ENCODE measurements around the gene SOX6. TPM values are rescaled to one million over a fixed set of nuclear protein-coding genes. Genes with fewer than 3 reads are reported as not detected.

Gene SOX6
- polyA plus RNA-seq, 1 donor (not counting 4 experiments of a cell fraction or from before 2014, with no cell fraction given), result 6.0 TPM

DNA sequence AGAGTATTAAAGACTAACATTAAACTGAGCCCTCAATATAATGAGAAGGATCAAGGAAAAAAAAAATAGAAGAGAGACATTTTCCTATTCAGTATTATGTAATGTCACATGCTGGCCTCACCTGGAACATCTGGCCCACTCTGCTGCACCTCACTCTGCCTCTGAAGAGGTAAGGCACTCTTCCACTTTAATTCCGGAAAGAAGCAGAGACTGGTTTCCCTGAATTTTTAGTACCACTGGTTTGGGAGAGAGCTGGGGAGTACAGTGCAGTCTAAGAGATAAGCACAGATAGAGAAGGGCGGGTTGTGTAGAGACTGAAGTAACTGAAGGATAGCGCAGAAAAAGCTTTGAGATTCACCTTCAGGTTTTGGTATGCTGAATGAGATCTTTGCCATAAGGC lies 178.7 kb downstream of the SOX6 start:
- H3K27me3 ChIP-seq (ENCODE audit: control insufficient read depth, extremely low read depth, insufficient read depth, low read length), result no peaks in the 10 kb centered on the region
- no peaks in the 10 kb centered on the region for H3K9me3 ChIP-seq (ENCODE audit: control insufficient read depth, low read depth, low read length)
- no peaks in the 10 kb centered on the region for H3K4me1 ChIP-seq (ENCODE audit: control insufficient read depth, extremely low read depth, insufficient read depth, low read length)
- no peak overlapping the region for H2AFZ ChIP-seq (ENCODE audit: control insufficient read depth, low read length)
- DNase-seq (ENCODE audit: low read depth, low spot score), result no peak
- dilution Hi-C loops (cut with MboI; ENCODE audit: extremely low pct_ligation_motif_present, low sequenced_read_pairs), result no loop called here
- no peaks in the 10 kb centered on the region for H3K79me2 ChIP-seq (ENCODE audit: control insufficient read depth, insufficient read depth, low read length)
- H4K20me1 ChIP-seq (ENCODE audit: control insufficient read depth, extremely low read depth, insufficient read depth, low read length), result no peaks in the 10 kb centered on the region
- FAIRE-seq, result no peak
- H3K36me3 ChIP-seq (ENCODE audit: control insufficient read depth in 2 of 2, extremely low read depth in 1 of 2, insufficient read depth in 2 of 2, low read length in 2 of 2), result no peaks in the 10 kb centered on the region
- no peak overlapping the region for H3K9ac ChIP-seq (ENCODE audit: control insufficient read depth, extremely low read depth, insufficient read depth, low read length)
- H3K9me1 ChIP-seq (ENCODE audit: control insufficient read depth, extremely low read depth, insufficient read depth, low read length), result no peaks in the 10 kb centered on the region
- H3K4me2 ChIP-seq (ENCODE audit: control insufficient read depth, extremely low read depth, insufficient read depth, low read depth, low read length), result no peak overlapping the region
- TF ChIP-seq, protein P1, sequence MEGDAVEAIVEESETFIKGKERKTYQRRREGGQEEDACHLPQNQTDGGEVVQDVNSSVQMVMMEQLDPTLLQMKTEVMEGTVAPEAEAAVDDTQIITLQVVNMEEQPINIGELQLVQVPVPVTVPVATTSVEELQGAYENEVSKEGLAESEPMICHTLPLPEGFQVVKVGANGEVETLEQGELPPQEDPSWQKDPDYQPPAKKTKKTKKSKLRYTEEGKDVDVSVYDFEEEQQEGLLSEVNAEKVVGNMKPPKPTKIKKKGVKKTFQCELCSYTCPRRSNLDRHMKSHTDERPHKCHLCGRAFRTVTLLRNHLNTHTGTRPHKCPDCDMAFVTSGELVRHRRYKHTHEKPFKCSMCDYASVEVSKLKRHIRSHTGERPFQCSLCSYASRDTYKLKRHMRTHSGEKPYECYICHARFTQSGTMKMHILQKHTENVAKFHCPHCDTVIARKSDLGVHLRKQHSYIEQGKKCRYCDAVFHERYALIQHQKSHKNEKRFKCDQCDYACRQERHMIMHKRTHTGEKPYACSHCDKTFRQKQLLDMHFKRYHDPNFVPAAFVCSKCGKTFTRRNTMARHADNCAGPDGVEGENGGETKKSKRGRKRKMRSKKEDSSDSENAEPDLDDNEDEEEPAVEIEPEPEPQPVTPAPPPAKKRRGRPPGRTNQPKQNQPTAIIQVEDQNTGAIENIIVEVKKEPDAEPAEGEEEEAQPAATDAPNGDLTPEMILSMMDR (optimal IDR thresholded peaks at IDR 0.05 in 1 of 3, IDR thresholded peaks at IDR 0.05 in 1 of 3, conservative IDR thresholded peaks at IDR 0.05 in 1 of 3; ENCODE audit: extremely low read depth in 1 of 3, insufficient read depth in 2 of 3, low read length in 3 of 3), result no peak
- TF ChIP-seq EZH2 (IDR thresholded peaks at IDR 0.05; ENCODE audit: low read length), result no peak
- H3K4me3 ChIP-seq (ENCODE audit: control insufficient read depth in 2 of 3, extremely low read depth in 1 of 3, insufficient read depth in 2 of 3, low read depth in 1 of 3, low read length in 3 of 3), result no peak overlapping the region
- H3K27ac ChIP-seq (ENCODE audit: control insufficient read depth, insufficient read depth, low read length), result no peak overlapping the region

DNA sequence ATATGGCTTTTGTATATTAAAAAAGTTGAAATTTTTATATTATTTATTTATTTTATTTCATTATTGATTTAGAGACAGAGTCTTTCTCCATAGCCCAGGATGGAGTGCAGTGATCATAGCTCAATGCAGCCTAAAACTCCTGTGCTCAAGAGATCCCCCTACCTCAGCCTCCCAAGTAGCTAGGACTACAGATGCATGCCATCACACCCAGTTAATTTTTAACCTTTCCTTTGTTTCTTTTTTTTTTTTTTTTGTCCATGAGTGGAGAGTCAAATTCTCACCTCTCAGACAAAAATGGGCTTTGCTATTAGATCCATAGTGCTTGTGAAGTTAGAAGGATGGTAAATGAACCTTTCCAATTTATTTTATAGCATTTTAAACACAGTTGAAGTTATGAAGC lies 182.5 kb downstream of the SOX6 start:
- H3K79me2 ChIP-seq (ENCODE audit: control insufficient read depth, insufficient read depth, low read length), result no peaks in the 10 kb centered on the region
- no peaks in the 10 kb centered on the region for H3K4me1 ChIP-seq (ENCODE audit: control insufficient read depth, extremely low read depth, insufficient read depth, low read length)
- dilution Hi-C loops (cut with MboI; ENCODE audit: extremely low pct_ligation_motif_present, low sequenced_read_pairs), result no loop called here
- H3K4me2 ChIP-seq (ENCODE audit: control insufficient read depth, extremely low read depth, insufficient read depth, low read depth, low read length), result no peak overlapping the region
- no peak overlapping the region for H3K4me3 ChIP-seq (ENCODE audit: control insufficient read depth in 2 of 3, extremely low read depth in 1 of 3, insufficient read depth in 2 of 3, low read depth in 1 of 3, low read length in 3 of 3)
- no peak overlapping the region for H2AFZ ChIP-seq (ENCODE audit: control insufficient read depth, low read length)
- H3K9ac ChIP-seq (ENCODE audit: control insufficient read depth, extremely low read depth, insufficient read depth, low read length), result no peak overlapping the region
- FAIRE-seq, result no peak
- H3K9me3 ChIP-seq (ENCODE audit: control insufficient read depth, low read depth, low read length), result no peaks in the 10 kb centered on the region
- H3K27me3 ChIP-seq (ENCODE audit: control insufficient read depth, extremely low read depth, insufficient read depth, low read length), result no peaks in the 10 kb centered on the region
- no peak for TF ChIP-seq EZH2 (IDR thresholded peaks at IDR 0.05; ENCODE audit: low read length)
- TF ChIP-seq, protein P1 (optimal IDR thresholded peaks at IDR 0.05 in 1 of 3, IDR thresholded peaks at IDR 0.05 in 1 of 3, conservative IDR thresholded peaks at IDR 0.05 in 1 of 3; ENCODE audit: extremely low read depth in 1 of 3, insufficient read depth in 2 of 3, low read length in 3 of 3), result no peak
- H3K9me1 ChIP-seq (ENCODE audit: control insufficient read depth, extremely low read depth, insufficient read depth, low read length), result no peaks in the 10 kb centered on the region
- DNase-seq (ENCODE audit: low read depth, low spot score), result no peak
- no peaks in the 10 kb centered on the region for H3K36me3 ChIP-seq (ENCODE audit: control insufficient read depth in 2 of 2, extremely low read depth in 1 of 2, insufficient read depth in 2 of 2, low read length in 2 of 2)
- H3K27ac ChIP-seq (ENCODE audit: control insufficient read depth, insufficient read depth, low read length), result no peak overlapping the region
- no peaks in the 10 kb centered on the region for H4K20me1 ChIP-seq (ENCODE audit: control insufficient read depth, extremely low read depth, insufficient read depth, low read length)

All from keratinocyte (primary cell).